MM.1S (cell line): ENCODE measurements around the gene ZNF248.

Experiments used
- EZH2 ChIP-seq: fragments of 300-600 bp; sonication (generic); optimal IDR thresholded peaks from 2 replicates; pipeline ENCODE3; 2017; ENCODE audit warnings: low read depth, mild to moderate bottlenecking, antibody characterized with exemption, low read length, mixed read lengths
- EZH2phosphoT487 ChIP-seq: fragments of 300-600 bp; sonication (generic); IDR thresholded peaks from 2 replicates; pipeline ENCODE4 v1.6.1; 2018; ENCODE audit warnings: antibody characterized with exemption, low read length

GRCh38 chr10:37794305-37794976 lies 63.0 kb downstream of the ZNF248 start:
- no peak for TF ChIP-seq EZH2phosphoT487
- TF ChIP-seq EZH2 = no peak
